Measurements from ENCODE around the gene SCN5A. TPM values are rescaled to one million over a fixed set of nuclear protein-coding genes. Genes with fewer than 3 reads are reported as not detected.

Gene SCN5A
- total and polyA plus RNA-seq, 2 of the 8 experiments (the other 6 are each of a cell fraction or from before 2014, with no cell fraction given) = 4.8 to 11.4 TPM

DNA sequence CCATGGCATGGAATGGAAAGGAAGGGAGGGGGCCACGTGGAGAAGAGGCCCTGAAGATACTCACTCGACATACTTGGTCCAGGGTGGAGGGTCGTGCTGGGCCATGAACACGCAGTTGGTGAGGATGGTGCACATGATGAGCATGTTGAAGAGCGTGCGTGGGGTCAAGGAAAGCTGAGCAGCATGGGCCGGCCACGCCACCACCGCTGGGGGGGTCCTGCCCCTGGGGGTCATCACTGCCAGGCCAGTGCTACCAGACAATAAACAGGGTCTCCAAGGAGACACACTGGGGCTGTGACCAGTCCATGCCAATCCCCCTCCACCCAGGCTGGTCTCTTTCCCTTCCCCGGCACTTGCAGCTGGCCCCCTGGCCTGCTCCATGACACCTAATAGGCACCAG lies 27.2 kb downstream of the SCN5A start (continued):
- TF ChIP-seq KDM1A (IDR thresholded peaks at IDR 0.05; ENCODE audit: borderline replicate concordance, low read length) = no peak
- no peak for TF ChIP-seq NRF1 (IDR thresholded peaks at IDR 0.05; ENCODE audit: low read depth, low read length)
- no peak for TF ChIP-seq SAP30 (IDR thresholded peaks at IDR 0.05; ENCODE audit: insufficient read depth, insufficient replicate concordance, low read length)
- no peak for TF ChIP-seq MAFK (IDR thresholded peaks at IDR 0.05; ENCODE audit: low read depth, low read length)
- TF ChIP-seq CHD1 (IDR thresholded peaks at IDR 0.05; ENCODE audit: low read depth, low read length) = no peak
- no peak for TF ChIP-seq BCL11A (IDR thresholded peaks at IDR 0.05; ENCODE audit: low read depth in 2 of 2, low read length in 2 of 2)
- TF ChIP-seq EGR1 (IDR thresholded peaks at IDR 0.05; ENCODE audit: borderline replicate concordance, low read depth, low read length) = no peak
